B cell (primary cell): ENCODE data around the gene GPRC5B. TPM values are rescaled to one million over a fixed set of nuclear protein-coding genes. Genes with fewer than 3 reads are reported as not detected.

ENCODE experiments used
- ATAC-seq: fragments of 200-7000 bp; cut with Tn5 transposase; one replicate; pipeline ENCODE4 v1.10.0; 2021; ENCODE audit warnings: low read depth, mild to moderate bottlenecking, moderate number of reproducible peaks, moderate library complexity
- CTCF ChIA-PET: fragments of 350-600 bp; sonication (Branson Sonifier 250); formaldehyde crosslinking; loops from one replicate; lab custom pipeline; 2021; ENCODE audit warnings: antibody characterized with exemption, inconsistent platforms; lab: Charles Lee
- POLR2A ChIA-PET: fragments of 350-600 bp; sonication (Branson Sonifier 250); formaldehyde crosslinking; loops from one replicate; lab custom pipeline; 2021; ENCODE audit warnings: antibody characterized with exemption; lab: Charles Lee
- DNase-seq: peaks from one replicate; pipeline ENCODE4 v3.0.0; 2013
- H2AFZ ChIP-seq: 2 replicates; pipeline ENCODE4 v1.6.1; 2012; ENCODE audit warnings: mild to moderate bottlenecking, low read depth, low read length; ENCODE audit not compliant: insufficient read depth, poor library complexity, severe bottlenecking
- H3K27ac ChIP-seq, 2 donors: 1 replicate in 1 of 2; 2 replicates in 1 of 2; pipeline ENCODE4 v1.5.1; 2012 to 2013; ENCODE audit warnings: low read length in 2 of 2, mild to moderate bottlenecking in 2 of 2, moderate library complexity in 1 of 2
- H3K27me3 ChIP-seq, 4 experiments: fragments of 200-600 bp in 1 of 4; sonication (generic) in 1 of 4; replicated peaks in 1 of 4; 1 replicate in 2 of 4; 2 replicates in 2 of 4; pipeline versions ENCODE4 v1.6.1 to v1.7.0; 2013 to 2016; ENCODE audit warnings: low read length in 3 of 4, mild to moderate bottlenecking in 2 of 4, mixed read lengths in 1 of 4, moderate library complexity in 1 of 4; ENCODE audit not compliant: insufficient read depth in 4 of 4, control insufficient read depth in 3 of 4; ENCODE audit errors: control extremely low read depth in 1 of 4
- H3K36me3 ChIP-seq, 2 experiments: replicated peaks in 1 of 2; 1 replicate in 1 of 2; 2 replicates in 1 of 2; pipeline versions ENCODE4 v1.6.1 to v1.7.1; 2013; ENCODE audit warnings: low read length in 1 of 2; ENCODE audit not compliant: insufficient read depth in 2 of 2, control insufficient read depth in 1 of 2; ENCODE audit errors: control extremely low read depth in 1 of 2, extremely low read depth in 1 of 2
- H3K4me1 ChIP-seq, 2 donors: fragments of 200-600 bp in 1 of 2; sonication (generic) in 1 of 2; 1 replicate in 1 of 2; 2 replicates in 1 of 2; pipeline versions ENCODE4 v1.5.1 to v1.6.1; 2013 to 2017; ENCODE audit warnings: low read length in 2 of 2; ENCODE audit not compliant: control insufficient read depth in 2 of 2, insufficient read depth in 2 of 2
- H3K4me2 ChIP-seq: replicated peaks from 2 replicates; pipeline ENCODE3; 2012; ENCODE audit warnings: mild to moderate bottlenecking, low read depth, low read length; ENCODE audit not compliant: poor library complexity, severe bottlenecking
- H3K4me3 ChIP-seq, 5 experiments: fragments of 200-600 bp in 1 of 5; sonication (generic) in 1 of 5; 1 replicate in 3 of 5; 2 replicates in 2 of 5; pipeline versions ENCODE4 v1.5.1 to v1.7.0; 2011 to 2016; ENCODE audit warnings: low read length in 4 of 5, mild to moderate bottlenecking in 4 of 5, low read depth in 2 of 5, control low read depth in 1 of 5, moderate library complexity in 1 of 5; ENCODE audit not compliant: insufficient read depth in 1 of 5; ENCODE audit errors: control extremely low read depth in 1 of 5, extremely low read depth in 1 of 5
- H3K79me2 ChIP-seq: fragments of 200-600 bp; sonication (generic); one replicate; pipeline ENCODE4 v1.6.0; 2016; ENCODE audit warnings: low read length; ENCODE audit not compliant: control insufficient read depth, insufficient read depth
- H3K9ac ChIP-seq: fragments of 200-600 bp; sonication (generic); 2 replicates; pipeline ENCODE4 v1.6.1; 2017; ENCODE audit warnings: mild to moderate bottlenecking, low read length, moderate library complexity
- H3K9me3 ChIP-seq, 3 donors: one replicate each; pipeline versions ENCODE4 v1.6.1 to v1.7.1; 2013; ENCODE audit warnings: low read length in 2 of 3; ENCODE audit not compliant: control insufficient read depth in 2 of 3, insufficient read depth in 1 of 3; ENCODE audit errors: control extremely low read depth in 1 of 3
- H4K20me1 ChIP-seq: 2 replicates; pipeline ENCODE4 v1.6.0; 2012; ENCODE audit warnings: mild to moderate bottlenecking, low read length; ENCODE audit not compliant: insufficient read depth, control insufficient read depth, poor library complexity, severe bottlenecking
- H3K27ac Mint-ChIP-seq: one replicate; pipeline ENCODE4 v1.8.0; 2021; ENCODE audit warnings: mixed read lengths
- H3K27me3 Mint-ChIP-seq: one replicate; pipeline ENCODE4 v1.8.0; 2021; ENCODE audit warnings: mixed read lengths
- H3K4me1 Mint-ChIP-seq: one replicate; pipeline ENCODE4 v1.8.0; 2021; ENCODE audit warnings: mixed read lengths
- H3K4me3 Mint-ChIP-seq: one replicate; pipeline ENCODE4 v1.8.0; 2021; ENCODE audit warnings: mixed read lengths
- H3K9me3 Mint-ChIP-seq: one replicate; pipeline ENCODE4 v1.8.0; 2022; ENCODE audit warnings: mixed read lengths; ENCODE audit not compliant: insufficient read depth
- EZH2 ChIP-seq: IDR thresholded peaks from 2 replicates; pipeline ENCODE4 v1.6.1; 2012; ENCODE audit warnings: borderline replicate concordance, low read depth, mild to moderate bottlenecking, moderate library complexity, low read length; ENCODE audit not compliant: insufficient read depth, poor library complexity, severe bottlenecking
- whole genome bisulfite sequencing: methylation state at CpG from one replicate; pipeline ENCODE4 v1.1.5; 2013; ENCODE audit warnings: missing lambda C conversion rate; ENCODE audit not compliant: insufficient coverage; 5-methylcytosine and 5-hydroxymethylcytosine counted together
- intact Hi-C: fragments of 100-400 bp; cut with micrococcal nuclease; formaldehyde crosslinking; loops from one replicate; pipeline ENCODE4 v1.10.0; 2022
- polyA plus RNA-seq: library from polyadenylated mRNA; depleted of rRNA; stranded (reverse); fragments of >200 nt; gene quantifications from 2 replicates; pipeline ENCODE4 v1.2.3, GENCODE V29; 2012
- total RNA-seq, 2 donors: library from RNA; stranded (reverse); fragments of 120-200 nt in 1 of 2; gene quantifications; 1 replicate in 1 of 2; 2 replicates in 1 of 2; pipeline versions ENCODE4 v1.2.3 to v1.2.4, GENCODE V29; 2013 to 2022
- TF ChIP-seq, protein P1 (sequence below): fragments of 200-600 bp; IDR thresholded peaks from one replicate; pipeline ENCODE4 v1.8.0; 2022; ENCODE audit warnings: antibody characterized with exemption, mild to moderate bottlenecking

GPRC5B gene
- total and polyA plus RNA-seq, 2 donors (not counting 1 experiment from before 2014, with no cell fraction given): not detected

DNA sequence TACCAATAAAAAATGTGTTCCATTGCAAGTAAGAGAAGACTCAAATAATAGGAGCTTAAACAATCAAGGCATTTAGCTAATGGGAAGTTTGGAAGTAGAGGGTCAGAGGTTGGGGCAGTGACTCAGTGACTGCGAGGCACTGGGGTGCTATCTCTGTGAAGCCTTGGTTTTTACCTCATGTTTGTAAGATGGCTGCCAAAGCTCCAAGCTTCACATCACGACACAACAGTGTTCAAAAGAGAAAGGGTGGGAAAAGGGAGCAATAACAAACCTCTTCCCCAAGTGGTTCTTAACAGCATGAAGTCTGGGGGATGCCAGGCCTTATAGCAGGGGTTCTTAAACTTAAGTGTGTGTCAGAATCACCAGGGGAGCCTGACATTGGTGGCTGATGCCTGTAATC lies 26.6 kb upstream of the GPRC5B start:
- Histone ChIP-seq H3K4me1 (peaks cover 0 to 5% of the 10 kb centered on the region in 2 donors), H3K27me3 (peaks cover 0 to 10% (median 0%) of the 10 kb centered on the region in 4 experiments), H3K79me2 (no peaks in the 10 kb centered on the region), H2AFZ (no peak overlapping the region), H4K20me1 (no peaks in the 10 kb centered on the region), H3K27ac (no peak overlapping the region), H3K4me2 (no peak overlapping the region), H3K9ac (no peak overlapping the region), H3K9me3 (peaks cover 0 to 10% (median 3%) of the 10 kb centered on the region in 3 donors), H3K4me3 (no peak overlapping the region), H3K36me3 (no peaks in the 10 kb centered on the region)
- ATAC-seq (no peak), DNase-seq (no peak)
- ChIA-PET POLR2A (interaction anchor here (0.5 kb wide), 1 partner anchor 106 kb away, joined by 4 read pairs; no protein-coding TSS in a partner anchor), CTCF (no interaction called here)
- no CpG with 5 or more reads among the region's 2 CpGs for WGBS
- TF ChIP-seq, protein P1, sequence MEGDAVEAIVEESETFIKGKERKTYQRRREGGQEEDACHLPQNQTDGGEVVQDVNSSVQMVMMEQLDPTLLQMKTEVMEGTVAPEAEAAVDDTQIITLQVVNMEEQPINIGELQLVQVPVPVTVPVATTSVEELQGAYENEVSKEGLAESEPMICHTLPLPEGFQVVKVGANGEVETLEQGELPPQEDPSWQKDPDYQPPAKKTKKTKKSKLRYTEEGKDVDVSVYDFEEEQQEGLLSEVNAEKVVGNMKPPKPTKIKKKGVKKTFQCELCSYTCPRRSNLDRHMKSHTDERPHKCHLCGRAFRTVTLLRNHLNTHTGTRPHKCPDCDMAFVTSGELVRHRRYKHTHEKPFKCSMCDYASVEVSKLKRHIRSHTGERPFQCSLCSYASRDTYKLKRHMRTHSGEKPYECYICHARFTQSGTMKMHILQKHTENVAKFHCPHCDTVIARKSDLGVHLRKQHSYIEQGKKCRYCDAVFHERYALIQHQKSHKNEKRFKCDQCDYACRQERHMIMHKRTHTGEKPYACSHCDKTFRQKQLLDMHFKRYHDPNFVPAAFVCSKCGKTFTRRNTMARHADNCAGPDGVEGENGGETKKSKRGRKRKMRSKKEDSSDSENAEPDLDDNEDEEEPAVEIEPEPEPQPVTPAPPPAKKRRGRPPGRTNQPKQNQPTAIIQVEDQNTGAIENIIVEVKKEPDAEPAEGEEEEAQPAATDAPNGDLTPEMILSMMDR: no peak
- TF ChIP-seq EZH2: no peak
- Mint-ChIP-seq H3K9me3 (no peaks in the 10 kb centered on the region), H3K4me3 (no peak overlapping the region), H3K27ac (no peak overlapping the region), H3K27me3 (peaks cover 25% of the 10 kb centered on the region), H3K4me1 (peaks cover 6% of the 10 kb centered on the region)
- intact Hi-C loops: no loop called here

DNA sequence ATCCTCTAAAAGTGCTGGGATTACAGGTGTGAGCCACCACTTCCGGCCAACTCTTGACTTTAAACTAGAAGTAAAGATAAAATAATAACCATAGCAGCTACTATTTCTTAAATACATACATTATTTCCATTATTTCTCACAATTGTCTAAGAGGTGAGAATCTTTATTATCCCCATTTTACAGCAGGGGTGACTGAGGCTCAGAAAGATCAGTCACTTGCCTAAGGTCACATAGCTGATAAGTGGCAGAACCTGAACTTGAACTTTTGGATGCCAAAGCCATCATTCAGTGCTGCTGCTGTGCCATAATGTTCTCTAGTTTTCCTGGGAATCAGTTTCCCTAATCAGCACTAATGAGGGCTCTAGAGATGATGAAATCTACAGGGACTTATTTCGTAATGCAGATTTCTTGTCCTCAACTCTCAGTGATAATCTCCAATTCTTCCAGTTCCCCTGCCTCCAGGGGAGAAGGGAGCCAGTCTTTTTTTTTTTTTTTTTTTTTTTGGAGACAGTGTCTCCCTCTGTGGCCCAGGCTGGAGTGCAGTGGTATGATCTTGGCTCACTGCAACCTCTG lies 25.2 kb upstream of the GPRC5B start:
- no peak overlapping the region for H3K4me2 ChIP-seq
- no peak overlapping the region for H3K27ac ChIP-seq
- no peak for DNase-seq
- ChIA-PET CTCF (interaction anchor here (0.6 to 2.8 kb wide), 3 partner anchors 42 to 474 kb away, joined by 3 to 26 read pairs (median 5); no protein-coding TSS in a partner anchor), POLR2A (no interaction called here)
- H3K27ac Mint-ChIP-seq: no peak overlapping the region
- peaks cover 25% of the 10 kb centered on the region for H3K27me3 Mint-ChIP-seq
- intact Hi-C loops: no loop called here
- H3K79me2 ChIP-seq: no peaks in the 10 kb centered on the region
- no peaks in the 10 kb centered on the region for H3K36me3 ChIP-seq
- peaks cover 0 to 10% (median 3%) of the 10 kb centered on the region in 3 donors for H3K9me3 ChIP-seq
- H3K9ac ChIP-seq: no peak overlapping the region
- no peaks in the 10 kb centered on the region for H4K20me1 ChIP-seq
- peaks cover 0 to 5% of the 10 kb centered on the region in 2 donors for H3K4me1 ChIP-seq
- no peak overlapping the region for H3K4me3 ChIP-seq
- TF ChIP-seq, protein P1: no peak
- TF ChIP-seq EZH2: no peak
- no peak overlapping the region for H3K4me3 Mint-ChIP-seq
- no peaks in the 10 kb centered on the region for H3K9me3 Mint-ChIP-seq
- peaks cover 6% of the 10 kb centered on the region for H3K4me1 Mint-ChIP-seq
- WGBS: no CpG with 5 or more reads among the region's 2 CpGs
- H3K27me3 ChIP-seq: peaks cover 0 to 10% (median 0%) of the 10 kb centered on the region in 4 experiments
- no peak for ATAC-seq
- H2AFZ ChIP-seq: no peak overlapping the region
